Breast epithelium (tissue), 4 donors: ENCODE results near the gene MARS1. TPM values are rescaled to one million over a fixed set of nuclear protein-coding genes. Genes with fewer than 3 reads are reported as not detected.
A peak's percentile ranks its signal among the peaks of the same experiment; 100 is the strongest.

Experiments used
- DNase-seq, 2 donors: peaks; one replicate each; pipeline ENCODE4 v3.0.0-alpha.2; 2019; ENCODE audit warnings: low spot score in 2 of 2
- H3K27ac ChIP-seq, 2 donors: fragments of 200-600 bp; sonication (generic) in 1 of 2; one replicate each; pipeline ENCODE4 v1.5.1; 2016 to 2019; ENCODE audit warnings: mild to moderate bottlenecking in 1 of 2
- H3K27me3 ChIP-seq, 2 donors: fragments of 200-600 bp; sonication (generic) in 1 of 2; one replicate each; pipeline versions ENCODE4 v1.5.1 to v1.6.0; 2017 to 2019; ENCODE audit warnings: control low read depth in 1 of 2, mild to moderate bottlenecking in 1 of 2
- H3K36me3 ChIP-seq: fragments of 200-600 bp; one replicate; pipeline ENCODE4 v1.5.1; 2019
- H3K4me1 ChIP-seq, 2 donors: fragments of 200-600 bp; sonication (generic); one replicate each; pipeline ENCODE4 v1.5.1; 2016 to 2019; ENCODE audit warnings: control low read depth in 1 of 2
- H3K4me3 ChIP-seq, 3 donors: fragments of 200-600 bp; sonication (generic); 1 replicate in 2 of 3; 2 replicates in 1 of 3; pipeline ENCODE4 v1.5.1; 2016 to 2019; ENCODE audit warnings: mild to moderate bottlenecking in 3 of 3, moderate library complexity in 2 of 3
- H3K9me3 ChIP-seq, 2 donors: fragments of 200-600 bp; sonication (generic) in 1 of 2; one replicate each; pipeline ENCODE4 v1.5.1; 2016 to 2019; ENCODE audit warnings: control low read depth in 1 of 2
- CTCF ChIP-seq, 3 donors: fragments of 450-650 bp; IDR thresholded peaks; one replicate each; pipeline ENCODE4 v1.5.1; 2016 to 2017; ENCODE audit warnings: antibody characterized with exemption in 3 of 3, mild to moderate bottlenecking in 3 of 3, moderate library complexity in 3 of 3
- POLR2A ChIP-seq: fragments of 450-650 bp; IDR thresholded peaks from one replicate; pipeline ENCODE4 v1.6.1; 2016; ENCODE audit warnings: antibody characterized with exemption, mild to moderate bottlenecking, moderate library complexity
- POLR2AphosphoS5 ChIP-seq, 3 donors: sonication (generic); formaldehyde crosslinking; IDR thresholded peaks; one replicate each; pipeline ENCODE4 v1.6.1; 2017; ENCODE audit warnings: antibody characterized with exemption in 3 of 3
- intact Hi-C: fragments of 100-400 bp; cut with DNase I; formaldehyde crosslinking; loops from one replicate; pipeline ENCODE4 v1.15.1; 2023; ENCODE audit warnings: low total_unique reads
- total RNA-seq, 3 donors: library from RNA; depleted of rRNA; stranded (reverse); fragments of >200 nt; gene quantifications; one replicate each; pipeline ENCODE4 v1.1.0, GENCODE V29; 2016

MARS1 gene
- total RNA-seq, 3 donors from 2014 or later = 39.2 to 65.9 (median 60.2) TPM

DNA sequence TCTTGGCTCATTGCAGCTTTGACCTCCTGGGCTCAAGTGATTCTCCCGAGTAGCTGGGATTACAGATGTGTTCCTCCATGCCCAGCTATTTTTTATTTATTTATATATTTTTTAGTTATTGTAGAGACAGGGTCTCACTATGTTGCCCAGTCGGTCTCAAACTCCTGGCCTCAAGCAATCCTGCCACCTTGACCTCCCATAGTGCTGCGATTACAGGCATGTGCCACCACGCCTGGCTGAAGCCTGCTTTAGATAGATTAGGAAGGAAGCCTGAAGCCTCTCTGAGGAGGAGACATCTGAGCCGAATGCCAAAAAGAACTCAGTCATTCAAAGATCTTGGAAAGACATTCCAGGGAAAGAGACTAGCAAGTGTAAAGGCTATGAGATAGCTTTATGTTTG lies 43.1 kb upstream of the MARS1 start:
- TF ChIP-seq CTCF (IDR thresholded peaks at IDR 0.05) = no peak
- Histone ChIP-seq H3K9me3 (no peaks in the 10 kb centered on the region), H3K27me3 (no peaks in the 10 kb centered on the region), H3K27ac (no peak overlapping the region), H3K36me3 (no peaks in the 10 kb centered on the region), H3K4me3 (no peak overlapping the region), H3K4me1 (no peaks in the 10 kb centered on the region)
- peak in 1 of 2 donors; percentile 14 for DNase-seq
- intact Hi-C loops = no loop called here

DNA sequence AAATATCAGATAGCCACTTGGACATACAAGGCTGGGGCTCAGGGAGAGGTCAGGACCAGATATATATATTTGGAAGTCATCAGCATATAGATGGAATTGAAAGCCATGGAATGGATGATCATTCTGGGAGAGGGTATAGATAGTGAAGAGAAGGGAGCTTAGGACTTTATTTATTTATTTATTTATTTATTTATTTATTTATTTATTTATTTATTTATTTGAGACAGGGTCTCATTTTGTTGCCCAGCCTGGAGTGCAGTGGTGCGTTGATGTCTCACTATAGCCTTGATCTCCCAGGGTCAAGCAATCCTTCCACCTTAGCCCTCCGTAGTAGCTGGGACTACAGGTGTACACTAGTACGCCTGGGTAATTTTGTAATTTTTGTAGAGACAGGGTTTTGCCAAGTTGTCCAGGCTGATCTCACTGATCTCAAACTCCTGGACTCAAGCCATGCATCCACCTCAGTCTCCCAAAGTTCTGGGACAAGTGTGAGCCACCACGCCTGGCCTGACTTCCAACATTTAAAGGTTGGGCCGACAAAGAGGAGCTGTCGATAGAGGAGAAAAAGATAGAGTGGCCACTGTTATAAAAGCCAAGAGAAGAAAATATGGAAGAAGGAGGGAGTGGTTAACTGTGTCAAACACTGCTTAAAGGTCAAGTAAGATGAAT lies 41.4 kb upstream of the MARS1 start:
- TF ChIP-seq POLR2AphosphoS5 (IDR thresholded peaks at IDR 0.05) (no peak), CTCF (IDR thresholded peaks at IDR 0.05) (no peak), POLR2A (no peak)
- no peak for DNase-seq
- intact Hi-C loops = no loop called here
- H3K27me3 ChIP-seq = no peaks in the 10 kb centered on the region
- H3K27ac ChIP-seq = no peak overlapping the region
- H3K4me1 ChIP-seq = no peaks in the 10 kb centered on the region
- no peaks in the 10 kb centered on the region for H3K36me3 ChIP-seq
- no peak overlapping the region for H3K4me3 ChIP-seq
- H3K9me3 ChIP-seq = no peaks in the 10 kb centered on the region

DNA sequence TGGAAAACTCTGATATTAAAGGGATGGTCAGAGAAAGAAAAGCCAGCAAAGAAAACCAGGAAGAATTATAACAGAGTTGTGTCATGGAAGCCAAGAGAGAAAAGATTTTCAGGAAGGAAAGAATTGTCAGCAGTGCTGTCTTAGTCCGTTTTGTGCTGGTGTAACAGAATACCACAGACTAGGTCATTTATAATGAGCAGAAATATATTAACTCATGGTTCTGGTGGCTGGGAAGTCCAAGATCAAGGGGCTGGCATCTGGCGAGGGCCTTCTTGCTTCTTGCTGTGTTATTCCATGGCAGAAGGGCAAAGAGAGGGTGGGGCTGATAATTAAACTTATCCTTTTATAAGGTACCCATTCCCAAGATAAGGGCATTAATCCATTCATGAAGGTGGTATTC lies 39.2 kb upstream of the MARS1 start:
- TF ChIP-seq POLR2AphosphoS5 (IDR thresholded peaks at IDR 0.05) (no peak), CTCF (IDR thresholded peaks at IDR 0.05) (no peak), POLR2A (no peak)
- Histone ChIP-seq H3K4me1 (no peaks in the 10 kb centered on the region), H3K36me3 (no peaks in the 10 kb centered on the region), H3K9me3 (no peaks in the 10 kb centered on the region), H3K4me3 (no peak overlapping the region), H3K27me3 (no peaks in the 10 kb centered on the region), H3K27ac (no peak overlapping the region)
- DNase-seq = no peak
- intact Hi-C loops = no loop called here

DNA sequence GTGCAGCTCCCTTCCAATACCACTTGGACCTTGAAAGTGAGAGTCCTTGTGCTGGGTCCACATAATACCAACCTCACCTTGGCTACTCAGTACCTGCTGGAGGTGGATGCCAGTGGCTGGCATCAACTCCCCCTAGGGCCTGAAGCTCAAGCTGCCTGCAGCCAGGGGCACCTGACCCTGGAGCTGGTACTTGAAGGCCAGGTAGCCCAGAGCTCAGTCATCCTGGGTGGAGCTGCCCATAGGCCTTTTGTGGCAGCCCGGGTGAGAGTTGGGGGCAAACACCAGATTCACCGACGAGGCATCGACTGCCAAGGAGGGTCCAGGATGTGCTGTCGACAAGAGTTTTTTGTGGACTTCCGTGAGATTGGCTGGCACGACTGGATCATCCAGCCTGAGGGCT lies 38.5 kb upstream of the MARS1 start:
- Histone ChIP-seq H3K9me3 (no peaks in the 10 kb centered on the region), H3K4me1 (no peaks in the 10 kb centered on the region), H3K27ac (no peak overlapping the region), H3K36me3 (no peaks in the 10 kb centered on the region), H3K4me3 (no peak overlapping the region), H3K27me3 (no peaks in the 10 kb centered on the region)
- TF ChIP-seq CTCF (IDR thresholded peaks at IDR 0.05) = no peak
- no peak for TF ChIP-seq POLR2A
- no peak for TF ChIP-seq POLR2AphosphoS5 (IDR thresholded peaks at IDR 0.05)
- intact Hi-C loops = no loop called here
- no peak for DNase-seq

DNA sequence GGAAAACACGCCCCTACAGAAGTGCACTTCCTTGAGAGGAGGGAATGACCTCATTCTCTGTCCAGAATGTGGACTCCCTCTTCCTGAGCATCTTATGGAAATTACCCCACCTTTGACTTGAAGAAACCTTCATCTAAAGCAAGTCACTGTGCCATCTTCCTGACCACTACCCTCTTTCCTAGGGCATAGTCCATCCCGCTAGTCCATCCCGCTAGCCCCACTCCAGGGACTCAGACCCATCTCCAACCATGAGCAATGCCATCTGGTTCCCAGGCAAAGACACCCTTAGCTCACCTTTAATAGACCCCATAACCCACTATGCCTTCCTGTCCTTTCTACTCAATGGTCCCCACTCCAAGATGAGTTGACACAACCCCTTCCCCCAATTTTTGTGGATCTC lies 37.8 kb upstream of the MARS1 start:
- Histone ChIP-seq H3K9me3 (no peaks in the 10 kb centered on the region), H3K36me3 (no peaks in the 10 kb centered on the region), H3K27me3 (no peaks in the 10 kb centered on the region), H3K27ac (no peak overlapping the region), H3K4me3 (no peak overlapping the region), H3K4me1 (no peaks in the 10 kb centered on the region)
- intact Hi-C loops = no loop called here
- TF ChIP-seq POLR2AphosphoS5 (IDR thresholded peaks at IDR 0.05) (no peak), POLR2A (no peak), CTCF (IDR thresholded peaks at IDR 0.05) (no peak)
- no peak for DNase-seq
